SU-DHL-6 (cell line): Measurements from ENCODE around the gene TTBK2.

Source experiments
- EZH2phosphoT487 ChIP-seq: fragments of 200-600 bp; sonication (generic), shearing (Covaris generic); conservative IDR thresholded peaks from 2 replicates; pipeline ENCODE4 v1.6.1; 2018; ENCODE audit warnings: mild to moderate bottlenecking, antibody characterized with exemption, low read length, moderate library complexity, mixed read lengths
- TF ChIP-seq, protein P1 (sequence below): fragments of 200-600 bp; sonication (generic); IDR thresholded peaks from one replicate; pipeline ENCODE4 v1.5.1; 2017; ENCODE audit warnings: antibody characterized with exemption, mild to moderate bottlenecking, low read length, moderate library complexity; ENCODE audit not compliant: insufficient read depth, poor library complexity, severe bottlenecking

DNA sequence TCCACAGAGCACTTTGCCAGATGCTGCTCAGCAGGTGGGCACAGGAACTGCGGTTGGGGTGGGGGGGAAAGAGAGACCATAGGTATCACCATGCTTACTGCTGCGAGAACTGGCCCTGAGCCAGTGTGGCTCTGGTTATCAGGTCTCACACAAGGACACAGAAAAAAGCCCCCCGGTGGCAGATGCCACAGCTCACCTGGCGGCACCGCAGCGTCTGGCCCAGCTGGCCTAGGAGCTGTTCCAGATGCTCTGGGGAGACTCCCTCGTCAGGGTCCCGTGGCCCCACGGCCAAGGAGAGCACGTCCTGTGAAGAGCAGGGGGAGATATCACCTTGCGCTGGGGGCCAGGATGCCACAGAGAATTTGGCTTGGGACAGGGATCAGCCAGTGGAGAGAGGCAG lies 194.5 kb downstream of the TTBK2 start:
- TF ChIP-seq, protein P1, sequence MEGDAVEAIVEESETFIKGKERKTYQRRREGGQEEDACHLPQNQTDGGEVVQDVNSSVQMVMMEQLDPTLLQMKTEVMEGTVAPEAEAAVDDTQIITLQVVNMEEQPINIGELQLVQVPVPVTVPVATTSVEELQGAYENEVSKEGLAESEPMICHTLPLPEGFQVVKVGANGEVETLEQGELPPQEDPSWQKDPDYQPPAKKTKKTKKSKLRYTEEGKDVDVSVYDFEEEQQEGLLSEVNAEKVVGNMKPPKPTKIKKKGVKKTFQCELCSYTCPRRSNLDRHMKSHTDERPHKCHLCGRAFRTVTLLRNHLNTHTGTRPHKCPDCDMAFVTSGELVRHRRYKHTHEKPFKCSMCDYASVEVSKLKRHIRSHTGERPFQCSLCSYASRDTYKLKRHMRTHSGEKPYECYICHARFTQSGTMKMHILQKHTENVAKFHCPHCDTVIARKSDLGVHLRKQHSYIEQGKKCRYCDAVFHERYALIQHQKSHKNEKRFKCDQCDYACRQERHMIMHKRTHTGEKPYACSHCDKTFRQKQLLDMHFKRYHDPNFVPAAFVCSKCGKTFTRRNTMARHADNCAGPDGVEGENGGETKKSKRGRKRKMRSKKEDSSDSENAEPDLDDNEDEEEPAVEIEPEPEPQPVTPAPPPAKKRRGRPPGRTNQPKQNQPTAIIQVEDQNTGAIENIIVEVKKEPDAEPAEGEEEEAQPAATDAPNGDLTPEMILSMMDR = no peak
- TF ChIP-seq EZH2phosphoT487 = no peak
